ENCODE measurements around the gene PRPF40A.

- TF ChIP-seq POLR2A (IDR thresholded peaks at IDR 0.05) (no peak), CTCF (IDR thresholded peaks at IDR 0.05) (no peak)
These were observed 61.4 kb downstream of the PRPF40A start for GRCh38 chr2:152655880-152656279.

All from heart left ventricle (tissue), 13 donors.